GM19043 (cell line): ENCODE data around the gene ZNF526.
"Not testable (repeated sequence)": the region's sequence is repeated elsewhere in the genome, so short reads cannot be mapped to it uniquely, and the experiment has no call there.

Source experiments
- ATAC-seq: cut with Tn5 transposase; IDR thresholded peaks from one replicate; pipeline ENCODE4 v1.9.1; 2021; ENCODE audit warnings: low read depth; ENCODE audit not compliant: unreplicated experiment

The ZNF526 gene

DNA sequence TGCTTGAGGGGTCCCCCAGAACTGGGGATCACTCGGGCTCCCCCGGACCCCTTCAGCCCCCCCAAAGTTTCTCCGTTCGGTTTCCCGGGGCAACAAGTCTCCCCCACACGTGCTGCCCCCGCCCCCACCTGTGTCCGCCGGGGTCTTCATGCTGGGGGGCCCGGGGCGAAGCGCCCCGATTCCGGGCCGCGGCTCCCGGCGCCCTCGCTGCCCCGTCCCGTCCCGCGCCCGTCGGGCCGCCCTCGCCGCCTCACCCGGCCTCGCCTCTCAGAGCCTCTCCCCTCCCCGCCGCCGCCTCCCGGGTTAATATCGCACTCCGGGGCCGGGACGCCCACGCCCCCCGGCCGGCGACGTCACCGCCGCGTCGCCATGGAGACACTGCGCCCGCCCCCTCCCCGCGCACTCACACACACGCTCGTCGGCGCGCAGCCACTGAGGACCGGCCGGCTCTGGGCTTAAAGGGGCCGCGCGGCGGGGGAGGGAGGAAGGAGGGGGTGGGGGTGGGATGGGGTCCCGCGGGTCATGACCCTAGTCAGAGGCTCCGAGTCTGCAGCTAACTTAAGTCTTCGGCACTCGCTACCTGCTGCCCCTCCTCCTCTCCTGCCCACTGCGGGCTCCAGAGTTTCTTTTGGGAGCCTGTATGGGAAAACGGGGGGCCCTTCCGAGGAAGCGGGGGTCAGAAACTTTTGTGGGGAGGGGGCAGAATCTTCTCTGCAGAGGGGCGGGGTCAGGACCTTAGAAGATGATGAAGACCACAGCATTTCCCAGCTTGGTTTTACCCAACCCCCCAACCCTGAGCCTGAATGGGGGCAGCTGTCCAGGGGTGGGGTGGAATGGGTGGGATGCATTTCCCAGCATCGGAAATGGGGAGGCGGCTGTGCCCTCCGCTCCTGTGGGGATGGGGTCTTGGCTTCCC, 35.0 kb downstream of the ZNF526 start, which contains the start of gene ERF:
TSS of gene ERF (minus strand) at position 279 of the 916 bp plus-strand sequence. CDS start at position 150, 129 bp downstream.
- ATAC-seq = peak; percentile 58

DNA sequence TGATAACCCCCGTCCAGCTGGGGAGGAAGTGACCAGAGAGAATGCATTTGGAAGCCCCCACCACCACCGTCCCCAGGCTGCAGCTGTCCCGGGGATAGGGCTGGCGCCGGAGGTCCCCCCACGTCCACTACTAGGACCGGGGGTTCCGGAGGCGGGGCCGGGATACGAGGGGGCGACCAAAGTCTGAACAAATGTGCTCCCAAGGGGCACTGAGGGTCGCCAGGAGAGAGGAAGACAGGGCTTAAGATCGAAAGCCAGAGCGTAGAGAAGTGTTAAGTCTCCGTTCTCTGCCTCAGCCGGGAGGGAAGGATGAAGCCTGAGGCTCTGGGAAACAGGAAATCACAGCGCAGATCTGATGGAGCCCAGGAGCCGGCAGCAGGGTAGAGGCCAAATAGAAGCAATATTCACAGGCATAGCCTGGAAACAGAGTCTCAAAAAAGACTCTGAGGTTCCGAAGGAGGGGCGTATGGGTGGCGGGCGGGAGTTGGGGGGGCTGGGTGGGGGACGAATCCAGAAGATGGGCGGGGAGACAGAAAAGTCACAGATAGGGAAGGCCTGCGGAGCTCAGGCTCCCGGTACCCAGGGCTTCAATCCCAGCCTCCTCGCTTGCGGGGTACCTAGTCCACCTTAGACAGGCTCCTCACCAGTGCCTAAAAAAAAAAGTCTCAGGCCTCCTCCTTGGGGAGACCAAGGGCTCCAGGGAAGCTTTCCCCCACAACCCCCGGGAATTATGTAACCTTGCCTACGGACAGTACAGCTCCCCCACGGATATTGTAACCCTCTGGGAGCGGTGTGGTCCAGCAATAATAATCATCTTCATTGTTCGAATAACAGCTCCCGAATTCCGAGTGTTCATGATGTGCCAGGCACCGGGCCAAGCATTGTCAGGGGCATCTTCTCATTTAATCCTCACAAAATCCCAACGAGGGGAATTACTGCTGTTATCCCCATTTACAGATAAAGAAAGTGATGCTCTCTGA, 35.9 kb downstream of the ZNF526 start:
- no peak for ATAC-seq

DNA sequence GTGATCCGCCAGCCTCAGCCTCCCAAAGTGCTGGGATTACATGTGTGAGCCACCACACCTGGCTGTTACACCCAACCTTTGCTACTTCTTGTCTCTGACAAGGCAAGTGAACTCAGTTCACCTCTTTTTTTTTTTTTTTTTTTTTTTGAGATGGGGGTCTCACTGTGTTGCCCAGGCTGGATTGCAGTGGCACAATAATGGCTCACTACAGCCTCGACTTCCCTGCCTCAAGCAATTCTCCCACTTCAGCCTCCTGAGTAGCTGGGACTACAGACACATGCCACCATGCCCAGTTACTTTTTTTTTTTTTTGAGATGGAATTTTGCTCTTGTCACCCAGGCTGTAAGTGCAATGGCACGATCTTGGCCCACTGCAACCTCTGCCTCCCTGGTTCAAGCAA, 37.7 kb downstream of the ZNF526 start:
- ATAC-seq = not testable (repeated sequence)

DNA sequence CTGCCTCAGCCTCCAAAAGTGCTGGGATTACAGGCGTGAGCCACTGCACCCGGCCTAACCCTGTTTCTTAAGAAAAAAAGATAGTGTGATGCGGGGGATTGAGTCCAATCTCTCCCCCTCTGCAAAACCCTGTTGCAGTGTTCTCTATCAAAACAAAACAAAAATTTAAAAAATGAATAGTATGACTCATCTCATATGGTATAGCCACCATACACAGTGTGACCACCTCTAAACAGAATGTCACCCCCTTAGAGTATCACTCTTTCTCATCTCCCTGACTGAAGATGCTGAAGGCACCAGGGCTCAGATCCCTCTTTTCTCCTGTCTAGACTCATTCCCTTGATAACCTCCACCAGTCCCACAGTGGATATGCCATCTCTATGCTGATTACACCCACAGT, 41.7 kb downstream of the ZNF526 start:
- no peak for ATAC-seq

DNA sequence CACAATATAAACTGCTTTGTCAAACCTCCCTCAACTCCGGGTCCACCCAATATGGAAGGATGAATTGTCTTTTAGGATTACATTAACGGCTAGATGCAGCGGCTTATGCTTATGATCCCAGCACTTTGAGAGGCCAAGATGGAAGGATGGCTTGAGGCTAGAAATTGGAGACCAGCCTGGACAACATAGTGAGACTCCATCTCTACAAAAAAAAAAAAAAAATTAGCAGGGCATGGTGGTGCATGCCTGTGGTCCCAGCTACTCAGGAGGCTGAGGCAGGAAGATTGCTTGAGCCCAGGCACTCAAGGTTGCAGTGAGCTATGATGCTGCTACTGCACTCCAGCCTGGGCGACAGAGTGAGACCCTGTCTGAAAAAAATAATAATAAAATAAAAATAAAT, 46.0 kb downstream of the ZNF526 start:
- not testable (repeated sequence) for ATAC-seq

DNA sequence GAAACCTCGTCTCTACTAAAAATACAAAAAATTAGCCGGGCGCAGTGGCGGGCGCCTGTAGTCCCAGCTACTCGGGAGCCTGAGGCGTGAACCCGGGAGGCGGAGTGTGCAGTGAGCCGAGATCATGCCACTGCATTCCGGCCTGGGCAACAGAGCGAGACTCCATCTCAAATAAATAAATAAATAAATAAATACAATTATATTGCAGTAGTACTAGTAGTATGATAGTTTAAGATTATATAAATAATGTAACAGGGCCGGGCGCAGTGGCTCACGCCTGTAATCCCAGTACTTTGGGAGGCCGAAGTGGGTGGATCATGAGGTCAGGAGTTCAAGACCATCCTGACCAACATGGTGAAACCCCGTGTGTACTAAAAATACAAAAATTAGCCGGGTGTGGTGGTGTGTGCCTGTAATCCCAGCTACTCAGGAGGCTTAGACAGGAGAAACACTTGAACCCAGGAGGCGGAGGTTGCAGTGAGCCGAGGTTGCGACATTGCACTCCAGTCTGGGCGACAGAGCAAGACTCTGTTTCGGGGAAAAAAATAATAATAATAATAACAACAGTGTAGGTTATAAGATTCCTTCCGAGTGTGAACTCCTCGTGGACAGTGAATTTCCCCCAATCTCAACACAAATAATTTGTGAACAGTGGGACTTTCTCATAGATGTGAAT, 47.0 kb downstream of the ZNF526 start:
- not testable (repeated sequence) for ATAC-seq

DNA sequence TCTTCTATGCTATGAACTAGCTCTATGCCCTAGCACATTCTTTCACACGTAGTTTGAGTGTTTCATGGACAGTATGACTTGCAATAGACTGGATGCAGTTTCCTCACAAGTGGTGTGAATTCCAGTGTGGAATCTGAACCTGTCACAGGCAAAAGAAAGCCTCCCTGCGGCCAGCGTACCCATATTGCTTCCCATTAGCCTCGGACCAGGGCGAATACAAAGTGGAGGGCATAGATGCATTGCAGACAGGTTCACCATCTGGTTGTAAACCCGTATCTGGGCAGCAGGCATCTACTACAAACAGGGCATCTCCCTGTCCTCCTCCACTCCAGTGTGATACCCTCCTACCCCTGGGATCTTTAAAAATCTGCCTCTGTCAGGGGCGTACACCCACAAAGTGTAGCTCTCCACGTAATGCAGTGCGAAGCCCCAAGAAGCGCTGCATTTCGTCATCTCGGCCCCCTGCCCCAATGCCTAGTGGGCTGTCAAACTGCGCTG, 47.6 kb downstream of the ZNF526 start:
- no peak for ATAC-seq

DNA sequence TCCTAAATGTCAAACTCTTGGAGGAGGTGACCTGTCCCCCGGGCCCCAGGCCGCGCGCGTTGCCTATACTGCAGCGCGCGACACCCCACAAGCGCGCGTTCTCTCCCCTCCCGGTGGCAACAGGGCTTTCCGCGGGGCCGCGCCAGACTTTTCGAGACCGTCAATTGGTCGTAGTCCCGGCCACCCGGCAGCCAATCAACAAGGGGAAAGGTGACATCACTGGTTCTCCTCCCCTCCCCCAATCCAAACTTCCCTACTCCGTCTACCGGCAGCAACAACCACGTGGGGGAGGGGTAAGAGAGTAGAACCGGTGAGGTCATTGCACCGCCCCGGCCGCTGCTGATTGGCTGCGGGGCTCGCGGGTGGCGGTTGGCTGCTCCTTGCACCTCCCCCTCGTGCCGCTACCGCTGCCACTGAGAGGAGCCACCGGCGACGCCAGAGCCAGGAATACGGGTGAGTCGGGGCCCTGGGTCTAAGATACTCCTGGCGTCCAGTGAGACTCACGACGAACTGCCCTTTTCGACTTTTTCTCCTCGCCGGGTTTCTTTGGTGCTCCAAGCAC, 48.1 kb downstream of the ZNF526 start:
- ATAC-seq = peak; percentile 50

DNA sequence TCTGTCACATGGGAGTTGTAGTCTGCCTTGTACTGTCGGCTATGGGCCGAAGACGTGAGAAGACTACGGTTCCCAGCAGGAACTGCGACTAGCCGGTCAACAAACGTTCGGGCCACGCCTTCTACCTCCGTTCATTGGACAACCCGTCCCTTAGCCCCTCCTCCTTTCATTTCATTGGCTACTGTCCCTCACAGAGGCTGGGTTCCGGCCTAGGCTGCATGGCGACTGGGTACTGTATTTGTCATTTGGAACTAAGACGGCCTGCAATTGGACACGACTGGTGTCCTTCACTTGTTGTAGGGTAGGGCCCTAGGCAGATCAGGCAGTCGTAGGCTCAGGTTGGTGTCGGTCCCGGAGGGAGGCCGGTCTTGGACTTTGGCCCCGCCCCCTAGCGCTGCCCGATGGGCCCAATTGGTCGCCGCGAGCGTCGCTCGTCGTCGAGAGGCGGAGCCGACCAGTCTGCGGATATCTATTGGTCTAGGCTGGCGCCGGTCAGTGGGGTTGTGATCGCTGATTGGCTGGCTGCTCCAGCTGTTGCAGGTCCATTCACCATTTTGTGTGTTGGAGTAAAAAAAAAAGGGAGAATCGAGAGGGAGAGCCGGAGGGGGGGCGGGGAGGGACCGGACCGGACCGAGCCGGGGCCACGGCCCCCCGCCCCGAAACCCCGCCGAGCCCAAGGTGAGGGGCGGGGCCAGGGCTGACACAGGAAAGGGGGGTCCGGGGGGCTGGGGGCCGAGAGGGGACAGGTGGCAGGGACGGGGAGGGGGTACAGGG, 48.8 kb downstream of the ZNF526 start, which contains the start of gene CIC:
TSS of gene CIC (plus strand) at position 549 of the 774 bp plus-strand sequence. CDS start 2,532 bp downstream, outside the sequence.
- ATAC-seq = peak; percentile 68

DNA sequence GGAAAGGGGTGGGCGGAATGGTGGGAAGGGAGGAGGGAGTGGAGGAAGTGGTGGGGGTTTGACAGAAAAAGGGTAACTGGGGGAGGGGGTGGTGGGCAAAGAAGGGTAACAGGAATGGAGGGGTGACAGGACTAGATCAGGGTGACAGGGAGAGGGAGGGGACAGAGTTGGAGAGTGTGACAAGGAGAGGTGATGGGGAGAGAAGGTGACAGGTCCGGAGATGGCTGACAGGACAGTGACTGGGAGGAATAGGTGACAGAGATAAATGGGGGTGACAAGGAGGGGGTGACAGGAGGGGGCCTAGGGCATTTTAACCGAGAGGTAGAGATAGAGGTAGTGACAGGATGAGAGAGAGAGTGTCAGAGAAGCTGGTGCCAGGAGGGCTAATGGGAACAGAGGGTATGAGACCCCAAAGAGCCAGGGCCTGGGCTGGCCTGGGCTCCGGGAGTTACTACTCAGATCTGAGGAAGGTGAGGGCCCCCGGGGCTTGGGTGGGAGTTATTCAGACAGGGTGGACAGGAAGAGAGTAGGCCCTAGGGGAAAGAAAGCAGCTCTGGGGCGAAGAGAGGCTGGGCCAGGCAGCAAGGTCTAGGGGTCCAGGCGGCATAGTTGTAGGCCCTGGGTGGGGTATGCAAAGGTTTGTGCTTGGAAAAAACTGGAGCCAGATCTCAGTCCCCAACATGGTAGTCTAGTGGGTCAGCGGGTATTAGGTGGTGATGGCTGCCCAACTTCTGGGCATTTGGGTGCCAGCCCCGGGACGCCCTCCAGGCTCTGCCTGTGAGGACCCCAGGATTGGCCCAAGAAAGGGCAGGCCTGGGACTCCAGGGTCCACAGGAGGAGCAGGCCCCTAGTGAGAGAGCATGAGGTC, 49.6 kb downstream of the ZNF526 start:
- no peak for ATAC-seq

DNA sequence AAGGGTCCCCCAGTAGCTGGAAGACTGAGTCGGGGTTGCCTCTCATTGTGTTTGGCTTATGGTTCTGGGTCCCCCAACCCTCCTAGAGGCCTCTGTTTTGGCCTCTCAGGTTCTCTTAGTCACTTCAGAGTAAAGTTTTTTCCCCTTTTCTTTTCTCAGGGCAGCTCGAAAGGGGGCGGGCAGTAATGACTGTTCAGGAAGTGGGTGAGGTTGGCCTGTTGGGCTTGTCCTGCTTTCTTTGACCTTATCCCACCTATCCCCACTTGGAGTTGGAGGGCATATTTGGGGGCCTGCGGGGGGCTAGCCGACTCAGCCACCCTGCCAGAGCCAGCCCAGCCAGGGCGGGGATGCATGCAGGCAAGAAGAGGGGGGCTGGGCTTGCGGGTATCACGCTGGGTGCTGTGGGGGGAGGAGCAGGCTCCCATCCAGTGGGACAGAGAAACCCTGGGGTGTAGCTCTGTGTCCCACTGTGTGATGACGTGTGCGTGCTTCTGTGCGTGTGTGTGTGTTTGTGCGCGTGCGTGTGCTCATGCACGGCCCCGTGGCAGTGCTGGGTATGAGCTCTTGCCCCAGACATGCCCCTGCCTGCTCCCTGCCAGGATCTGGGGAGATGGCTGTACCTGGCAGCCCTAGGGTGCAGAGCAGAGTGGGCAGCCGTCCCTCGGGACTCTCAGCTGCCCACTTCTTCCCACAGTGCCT, 50.4 kb downstream of the ZNF526 start:
- no peak for ATAC-seq

DNA sequence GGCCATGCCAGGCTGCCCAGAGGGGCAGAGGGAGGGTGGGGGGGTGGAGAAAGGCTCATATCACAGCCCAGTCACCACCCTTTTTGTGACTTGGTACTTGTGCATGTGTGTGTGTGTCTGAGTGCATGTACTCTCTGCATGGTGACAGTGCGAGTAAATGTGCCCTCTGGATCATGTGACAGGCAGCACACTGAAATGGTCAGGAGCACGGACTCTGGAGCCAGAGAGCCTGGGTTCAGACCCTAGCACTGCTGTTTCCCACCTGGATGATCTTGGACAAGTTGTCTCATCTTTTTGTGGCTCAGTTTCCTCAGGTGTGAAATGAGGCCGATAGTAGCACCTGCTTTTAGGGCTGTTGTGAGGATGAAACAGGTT, 50.9 kb downstream of the ZNF526 start:
- no peak for ATAC-seq

DNA sequence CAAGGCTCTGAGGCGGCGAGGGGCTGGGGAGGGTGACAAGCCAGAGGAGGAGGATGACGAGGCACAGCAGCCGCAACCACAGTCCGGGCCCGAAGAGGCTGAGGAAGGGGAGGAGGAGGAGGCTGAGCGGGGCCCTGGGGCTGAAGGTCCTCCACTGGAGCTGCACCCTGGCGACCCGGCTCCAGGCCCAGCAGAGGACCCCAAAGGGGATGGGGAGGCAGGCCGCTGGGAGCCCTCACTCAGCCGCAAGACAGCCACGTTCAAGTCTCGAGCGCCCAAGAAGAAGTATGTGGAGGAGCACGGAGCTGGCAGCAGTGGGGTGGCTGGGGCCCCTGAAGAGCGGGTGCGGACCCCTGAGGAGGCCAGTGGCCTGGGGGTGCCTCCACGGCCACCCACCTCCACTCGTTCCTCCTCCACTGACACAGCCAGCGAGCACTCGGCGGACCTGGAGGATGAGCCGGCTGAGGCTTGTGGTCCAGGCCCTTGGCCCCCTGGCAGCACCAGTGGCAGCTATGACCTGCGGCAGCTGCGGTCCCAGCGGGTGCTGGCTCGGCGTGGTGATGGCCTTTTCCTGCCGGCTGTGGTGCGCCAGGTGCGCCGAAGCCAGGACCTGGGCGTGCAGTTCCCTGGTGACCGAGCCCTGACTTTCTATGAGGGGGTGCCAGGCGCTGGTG, 51.9 kb downstream of the ZNF526 start:
- ATAC-seq = no peak

DNA sequence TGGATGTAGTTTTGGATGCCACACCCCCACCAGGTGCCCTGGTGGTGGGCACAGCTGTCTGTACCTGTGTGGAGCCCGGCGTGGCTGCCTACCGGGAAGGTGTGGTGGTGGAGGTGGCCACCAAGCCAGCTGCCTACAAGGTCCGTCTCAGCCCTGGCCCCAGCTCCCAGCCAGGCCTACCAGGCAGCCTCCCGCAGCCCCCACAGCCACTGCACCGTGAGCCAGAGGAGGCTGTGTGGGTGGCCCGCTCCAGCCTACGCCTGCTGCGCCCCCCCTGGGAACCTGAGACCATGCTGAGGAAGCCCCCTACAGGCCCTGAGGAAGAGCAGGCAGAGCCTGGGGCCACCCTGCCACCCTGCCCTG, 52.4 kb downstream of the ZNF526 start:
- no peak for ATAC-seq

DNA sequence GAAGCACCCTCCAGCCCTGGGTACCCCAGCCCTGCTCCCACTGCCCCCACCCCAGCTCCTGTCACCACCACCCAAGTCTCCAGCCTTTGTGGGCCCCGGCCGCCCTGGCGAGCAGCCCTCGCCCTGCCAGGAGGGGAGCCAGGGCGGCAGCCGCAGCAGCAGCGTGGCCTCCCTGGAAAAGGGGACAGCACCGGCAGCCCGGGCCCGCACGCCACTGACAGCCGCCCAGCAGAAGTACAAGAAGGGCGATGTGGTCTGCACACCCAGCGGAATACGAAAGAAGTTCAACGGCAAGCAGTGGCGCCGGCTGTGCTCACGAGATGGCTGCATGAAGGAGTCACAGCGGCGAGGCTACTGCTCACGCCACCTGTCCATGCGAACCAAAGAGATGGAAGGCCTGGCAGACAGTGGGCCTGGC, 52.9 kb downstream of the ZNF526 start:
- no peak for ATAC-seq

DNA sequence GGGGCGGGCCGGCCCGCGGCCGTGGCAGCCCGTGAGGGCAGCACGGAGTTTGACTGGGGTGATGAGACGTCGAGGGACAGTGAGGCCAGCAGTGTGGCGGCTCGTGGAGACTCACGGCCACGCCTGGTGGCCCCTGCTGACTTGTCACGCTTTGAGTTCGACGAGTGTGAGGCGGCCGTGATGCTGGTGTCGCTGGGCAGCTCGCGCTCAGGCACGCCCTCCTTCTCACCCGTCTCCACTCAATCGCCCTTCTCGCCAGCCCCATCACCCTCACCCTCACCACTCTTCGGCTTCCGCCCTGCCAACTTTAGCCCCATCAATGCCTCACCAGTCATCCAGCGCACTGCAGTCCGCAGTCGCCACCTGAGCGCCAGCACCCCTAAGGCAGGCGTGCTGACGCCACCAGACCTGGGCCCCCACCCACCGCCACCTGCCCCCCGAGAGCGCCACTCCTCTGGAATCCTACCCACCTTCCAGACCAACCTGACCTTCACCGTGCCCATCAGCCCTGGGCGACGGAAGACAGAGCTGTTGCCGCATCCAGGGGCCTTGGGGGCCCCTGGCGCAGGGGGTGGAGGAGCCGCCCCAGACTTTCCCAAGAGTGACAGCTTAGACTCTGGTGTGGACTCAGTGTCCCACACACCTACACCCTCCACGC, 53.4 kb downstream of the ZNF526 start:
- ATAC-seq = no peak
